ENCODE data around the gene CDH13. TPM values are rescaled to one million over a fixed set of nuclear protein-coding genes. Genes with fewer than 3 reads are reported as not detected.
A peak's percentile ranks its signal among the peaks of the same experiment; 100 is the strongest.

CDH13 gene
- total and polyA plus RNA-seq, 10 of the 15 experiments (the other 5 are each of a cell fraction or from before 2014, with no cell fraction given): under 0.01 to 0.05 TPM; not detected in 8

DNA sequence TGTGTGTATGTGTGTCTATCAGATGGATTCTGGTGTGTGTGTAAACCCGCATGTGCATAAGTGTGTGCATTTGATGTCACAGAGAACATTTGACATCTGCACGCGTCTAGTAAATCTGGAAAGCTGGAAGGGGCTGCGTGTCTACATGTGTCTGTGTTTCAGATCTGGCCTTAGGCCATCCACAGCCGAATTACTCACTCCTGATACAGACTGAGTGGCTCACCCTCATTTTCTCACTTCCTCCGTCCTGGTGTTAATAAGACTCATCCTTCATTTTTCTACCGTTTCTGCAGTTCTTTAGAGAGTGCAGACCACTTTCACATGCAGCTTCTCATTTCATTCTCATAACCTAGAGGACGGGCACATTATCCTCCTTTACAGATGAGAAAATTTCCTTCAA, 491.6 kb downstream of the CDH13 start:
- FAIRE-seq (no peak), DNase-seq (ENCODE audit: low read depth, low spot score) (no peak), ATAC-seq (peak; percentile 40; the same call in 2 of the 3 replicates)
- peak; percentile 23; the same call in 1 of the 2 replicates for TF ChIP-seq SPI1 (IDR thresholded peaks at IDR 0.05; ENCODE audit: borderline replicate concordance, insufficient read depth, low read depth, low read length)
- no peak for TF ChIP-seq SMC3 (IDR thresholded peaks at IDR 0.05; ENCODE audit: borderline replicate concordance, low read length)
- WGBS (ENCODE audit: insufficient coverage, insufficient replicate concordance, low lambda C conversion rate, missing lambda C conversion rate): 29% methylated on average over 8 of the region's 8 CpGs
- ChIA-PET RAD21 (ENCODE audit: unreplicated experiment) (no interaction called here), SMC1A (ENCODE audit: uncharacterized antibody, unreplicated experiment) (no interaction called here), POLR2A (no interaction called here), CTCF (no interaction called here)
- H3K4me2 ChIP-seq (ENCODE audit: control insufficient read depth, insufficient read depth): no peak overlapping the region
- H4K20me1 ChIP-seq (ENCODE audit: control insufficient read depth, insufficient read depth): no peaks in the 10 kb centered on the region
- H2AFZ ChIP-seq (ENCODE audit: control insufficient read depth, low read depth, low read length): no peak overlapping the region
- no TSS peak for BruUV-seq (replicated peaks)
- H3K4me3 ChIP-seq: no peak overlapping the region
- in situ Hi-C loops (cut with MboI): no loop called here
- no peaks in the 10 kb centered on the region for H3K9me3 ChIP-seq (replicated peaks; ENCODE audit: control insufficient read depth, insufficient read depth, low read length)
- no peaks in the 10 kb centered on the region for H3K4me1 ChIP-seq (ENCODE audit: control insufficient read depth, insufficient read depth, low read length)
- no peaks in the 10 kb centered on the region for H3K79me2 ChIP-seq (ENCODE audit: control insufficient read depth, insufficient read depth, low read length)
- no peak overlapping the region for H3K9ac ChIP-seq (ENCODE audit: control insufficient read depth, insufficient read depth, low read length)
- H3K27ac ChIP-seq (ENCODE audit: control insufficient read depth, insufficient read depth): no peak overlapping the region
- H3K36me3 ChIP-seq (ENCODE audit: control insufficient read depth in 2 of 2, insufficient read depth in 2 of 2, low read length in 1 of 2): no peaks in the 10 kb centered on the region
- intact Hi-C loops (cut with micrococcal nuclease; ENCODE audit: unreplicated experiment): loop anchor here (5.0 kb wide), 1 partner anchor 99 kb away; no protein-coding TSS in a partner anchor
- no peaks in the 10 kb centered on the region for H3K27me3 ChIP-seq (replicated peaks in 1 of 2; ENCODE audit: control insufficient read depth in 2 of 2, insufficient read depth in 2 of 2, low read length in 1 of 2)

DNA sequence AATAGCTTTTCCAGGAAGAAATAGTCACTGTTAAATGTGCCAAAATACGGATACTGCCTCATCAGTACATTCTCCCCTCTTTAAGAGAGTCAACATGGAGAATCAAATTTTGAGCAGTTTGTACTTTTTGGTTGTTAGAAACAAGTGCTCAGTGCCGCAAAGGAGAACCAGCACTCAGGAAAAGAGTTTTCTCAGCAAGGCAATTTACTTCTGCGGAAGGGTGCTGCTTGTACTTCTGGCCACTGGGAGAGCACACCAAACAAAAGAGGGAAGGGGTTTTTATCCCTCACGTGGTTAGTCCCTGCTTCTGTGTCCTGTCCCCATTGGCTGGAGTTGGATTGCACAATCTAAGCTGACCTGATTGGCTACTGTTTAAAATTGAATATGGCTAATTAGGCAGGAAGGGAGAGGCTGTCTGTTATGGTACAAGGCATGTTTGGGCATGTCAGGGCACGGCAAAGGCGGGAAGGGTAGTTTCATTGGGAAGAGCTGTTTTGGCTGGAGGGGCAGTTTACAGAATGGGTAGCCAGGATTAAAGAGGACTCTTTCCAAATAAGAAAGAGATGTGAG, 499.3 kb downstream of the CDH13 start:
- in situ Hi-C loops (cut with MboI): no loop called here
- no TSS peak for BruUV-seq (replicated peaks)

More for the DNA sequence above, 499.3 kb downstream of the CDH13 start:
- 22% methylated on average over 6 of the region's 6 CpGs for WGBS (ENCODE audit: insufficient coverage, insufficient replicate concordance, low lambda C conversion rate, missing lambda C conversion rate)
- POLR2A ChIA-PET: no interaction called here
- no peak overlapping the region for H3K27ac ChIP-seq (ENCODE audit: control insufficient read depth, insufficient read depth)
- intact Hi-C loops (cut with micrococcal nuclease; ENCODE audit: unreplicated experiment): no loop called here
- RAD21 ChIA-PET (ENCODE audit: unreplicated experiment): no interaction called here
- H3K9ac ChIP-seq (ENCODE audit: control insufficient read depth, insufficient read depth, low read length): no peak overlapping the region
- H3K79me2 ChIP-seq (ENCODE audit: control insufficient read depth, insufficient read depth, low read length): no peaks in the 10 kb centered on the region
- FAIRE-seq (no peak), ATAC-seq (no peak), DNase-seq (ENCODE audit: low read depth, low spot score) (no peak)
- H2AFZ ChIP-seq (ENCODE audit: control insufficient read depth, low read depth, low read length): no peak overlapping the region
- CTCF ChIA-PET: no interaction called here
- H3K4me1 ChIP-seq (ENCODE audit: control insufficient read depth, insufficient read depth, low read length): no peaks in the 10 kb centered on the region
- TF ChIP-seq IRF3 (IDR thresholded peaks at IDR 0.05): no peak
- TF ChIP-seq, protein P1, sequence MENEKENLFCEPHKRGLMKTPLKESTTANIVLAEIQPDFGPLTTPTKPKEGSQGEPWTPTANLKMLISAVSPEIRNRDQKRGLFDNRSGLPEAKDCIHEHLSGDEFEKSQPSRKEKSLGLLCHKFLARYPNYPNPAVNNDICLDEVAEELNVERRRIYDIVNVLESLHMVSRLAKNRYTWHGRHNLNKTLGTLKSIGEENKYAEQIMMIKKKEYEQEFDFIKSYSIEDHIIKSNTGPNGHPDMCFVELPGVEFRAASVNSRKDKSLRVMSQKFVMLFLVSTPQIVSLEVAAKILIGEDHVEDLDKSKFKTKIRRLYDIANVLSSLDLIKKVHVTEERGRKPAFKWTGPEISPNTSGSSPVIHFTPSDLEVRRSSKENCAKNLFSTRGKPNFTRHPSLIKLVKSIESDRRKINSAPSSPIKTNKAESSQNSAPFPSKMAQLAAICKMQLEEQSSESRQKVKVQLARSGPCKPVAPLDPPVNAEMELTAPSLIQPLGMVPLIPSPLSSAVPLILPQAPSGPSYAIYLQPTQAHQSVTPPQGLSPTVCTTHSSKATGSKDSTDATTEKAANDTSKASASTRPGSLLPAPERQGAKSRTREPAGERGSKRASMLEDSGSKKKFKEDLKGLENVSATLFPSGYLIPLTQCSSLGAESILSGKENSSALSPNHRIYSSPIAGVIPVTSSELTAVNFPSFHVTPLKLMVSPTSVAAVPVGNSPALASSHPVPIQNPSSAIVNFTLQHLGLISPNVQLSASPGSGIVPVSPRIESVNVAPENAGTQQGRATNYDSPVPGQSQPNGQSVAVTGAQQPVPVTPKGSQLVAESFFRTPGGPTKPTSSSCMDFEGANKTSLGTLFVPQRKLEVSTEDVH (IDR thresholded peaks at IDR 0.05; ENCODE audit: low read depth, partially characterized antibody): no peak
- H3K4me2 ChIP-seq (ENCODE audit: control insufficient read depth, insufficient read depth): no peak overlapping the region
- no peaks in the 10 kb centered on the region for H3K36me3 ChIP-seq (ENCODE audit: control insufficient read depth in 2 of 2, insufficient read depth in 2 of 2, low read length in 1 of 2)
- H3K9me3 ChIP-seq (replicated peaks; ENCODE audit: control insufficient read depth, insufficient read depth, low read length): no peaks in the 10 kb centered on the region; the same call in 2 of the 3 replicates
- SMC1A ChIA-PET (ENCODE audit: uncharacterized antibody, unreplicated experiment): no interaction called here
- no peak overlapping the region for H3K4me3 ChIP-seq
- H3K27me3 ChIP-seq (replicated peaks in 1 of 2; ENCODE audit: control insufficient read depth in 2 of 2, insufficient read depth in 2 of 2, low read length in 1 of 2): no peaks in the 10 kb centered on the region
- H4K20me1 ChIP-seq (ENCODE audit: control insufficient read depth, insufficient read depth): no peaks in the 10 kb centered on the region
